Osteoblast (primary cell): Measurements from ENCODE around the gene KLF9. TPM values are rescaled to one million over a fixed set of nuclear protein-coding genes. Genes with fewer than 3 reads are reported as not detected.

Experiments
- DNase-seq: peaks from one replicate; pipeline ENCODE4 v3.0.0; 2011; ENCODE audit warnings: low spot score, mixed read lengths; ENCODE audit not compliant: insufficient read length; ENCODE audit errors: missing footprints
- H2AFZ ChIP-seq: 2 replicates; pipeline ENCODE4 v1.6.0; 2011; ENCODE audit warnings: mild to moderate bottlenecking, low read length
- H3K27ac ChIP-seq: 2 replicates; pipeline ENCODE4 v1.5.1; 2011; ENCODE audit warnings: mild to moderate bottlenecking, low read depth, low read length, moderate library complexity
- H3K27me3 ChIP-seq: 2 replicates; pipeline ENCODE4 v1.6.0; 2012; ENCODE audit warnings: mild to moderate bottlenecking, control low read depth, inconsistent platforms, low read length, moderate library complexity; ENCODE audit not compliant: insufficient read depth
- H3K36me3 ChIP-seq: 2 replicates; pipeline ENCODE4 v1.5.1; 2011; ENCODE audit warnings: mild to moderate bottlenecking, low read length, control low read depth, moderate library complexity; ENCODE audit not compliant: insufficient read depth
- H3K4me1 ChIP-seq: 2 replicates; pipeline ENCODE4 v1.5.1; 2011; ENCODE audit warnings: mild to moderate bottlenecking, low read length, control low read depth, moderate library complexity; ENCODE audit not compliant: insufficient read depth
- H3K4me2 ChIP-seq: 2 replicates; pipeline ENCODE4 v1.6.0; 2011; ENCODE audit warnings: mild to moderate bottlenecking, low read length; ENCODE audit not compliant: insufficient read depth
- H3K4me3 ChIP-seq: fragments of 200-600 bp; sonication (generic); 3 replicates; pipeline ENCODE4 v1.5.1; 2012; ENCODE audit warnings: mild to moderate bottlenecking, low read length, inconsistent platforms; ENCODE audit not compliant: insufficient read depth
- H3K79me2 ChIP-seq: 2 replicates; pipeline ENCODE4 v1.6.0; 2012; ENCODE audit warnings: mild to moderate bottlenecking, low read length, control low read depth, inconsistent platforms; ENCODE audit not compliant: insufficient read depth
- H3K9me3 ChIP-seq: 2 replicates; pipeline ENCODE4 v1.5.1; 2011; ENCODE audit warnings: low read depth, low read length, control low read depth
- H4K20me1 ChIP-seq: 2 replicates; pipeline ENCODE4 v1.6.0; 2012; ENCODE audit warnings: mild to moderate bottlenecking, low read length, control low read depth; ENCODE audit not compliant: insufficient read depth
- CTCF ChIP-seq: IDR thresholded peaks from 2 replicates; pipeline ENCODE4 v1.5.1; 2011; ENCODE audit warnings: mild to moderate bottlenecking, low read depth, low read length, moderate library complexity; ENCODE audit errors: extremely low read depth
- total RNA-seq: library from RNA; depleted of rRNA; stranded (reverse); fragments of >200 nt; gene quantifications from 2 replicates; pipeline ENCODE4 v1.2.3, GENCODE V29; 2012

The KLF9 gene
- total RNA-seq, 1 donor = 51.8 TPM

- Histone ChIP-seq H2AFZ (no peak overlapping the region), H3K4me2 (peak overlapping the region; percentile 97), H3K27ac (peak overlapping the region; percentile 99), H3K36me3 (no peaks in the 10 kb centered on the region), H3K4me1 (peaks cover 31% of the 10 kb centered on the region), H3K79me2 (no peaks in the 10 kb centered on the region), H4K20me1 (no peaks in the 10 kb centered on the region), H3K9me3 (no peaks in the 10 kb centered on the region), H3K27me3 (no peaks in the 10 kb centered on the region), H3K4me3 (peak overlapping the region; percentile 74)
- TF ChIP-seq CTCF = no peak
- DNase-seq = peak; percentile 97
Measured at GRCh38 chr9:70419556-70420440, 5.3 kb upstream of the KLF9 start.

- H2AFZ ChIP-seq = peak overlapping the region; percentile 39
- peaks cover 34% of the 10 kb centered on the region for H3K4me1 ChIP-seq
- H3K27ac ChIP-seq = peak overlapping the region; percentile 99
- H3K36me3 ChIP-seq = no peaks in the 10 kb centered on the region
- peak; percentile 98 for DNase-seq
- H3K79me2 ChIP-seq = no peaks in the 10 kb centered on the region
- H4K20me1 ChIP-seq = no peaks in the 10 kb centered on the region
- no peaks in the 10 kb centered on the region for H3K9me3 ChIP-seq
- H3K4me3 ChIP-seq = peak overlapping the region; percentile 74
- no peaks in the 10 kb centered on the region for H3K27me3 ChIP-seq
- H3K4me2 ChIP-seq = peak overlapping the region; percentile 85
- TF ChIP-seq CTCF = no peak
Measured at GRCh38 chr9:70418822-70419555, 4.5 kb upstream of the KLF9 start.

- Histone ChIP-seq H2AFZ (no peak overlapping the region), H3K4me2 (peak overlapping the region; percentile 82), H3K27me3 (no peaks in the 10 kb centered on the region), H3K27ac (peak overlapping the region; percentile 96), H4K20me1 (no peaks in the 10 kb centered on the region), H3K9me3 (no peaks in the 10 kb centered on the region), H3K36me3 (no peaks in the 10 kb centered on the region), H3K4me1 (peaks cover 23% of the 10 kb centered on the region), H3K79me2 (peaks cover 26% of the 10 kb centered on the region), H3K4me3 (no peak overlapping the region)
- TF ChIP-seq CTCF = no peak
- DNase-seq = no peak
Measured at GRCh38 chr9:70415476-70415875, 1.0 kb upstream of the KLF9 start.

GRCh38 chr9:70415041-70415440 lies 584 bp upstream of the KLF9 start:
- Histone ChIP-seq H4K20me1 (no peaks in the 10 kb centered on the region), H2AFZ (no peak overlapping the region), H3K27ac (peak overlapping the region; percentile 96), H3K79me2 (peaks cover 30% of the 10 kb centered on the region), H3K9me3 (no peaks in the 10 kb centered on the region), H3K27me3 (no peaks in the 10 kb centered on the region), H3K4me1 (peaks cover 24% of the 10 kb centered on the region), H3K4me2 (peak overlapping the region; percentile 82), H3K36me3 (no peaks in the 10 kb centered on the region), H3K4me3 (peak overlapping the region; percentile 80)
- TF ChIP-seq CTCF = no peak
- no peak for DNase-seq
